ENCODE results near the gene SIPA1L3. TPM values are rescaled to one million over a fixed set of nuclear protein-coding genes. Genes with fewer than 3 reads are reported as not detected.
A peak's percentile ranks its signal among the peaks of the same experiment; 100 is the strongest.

The SIPA1L3 gene
- total and polyA plus RNA-seq, 2 experiments from 2014 or later, result 15.7 to 54.1 TPM

DNA sequence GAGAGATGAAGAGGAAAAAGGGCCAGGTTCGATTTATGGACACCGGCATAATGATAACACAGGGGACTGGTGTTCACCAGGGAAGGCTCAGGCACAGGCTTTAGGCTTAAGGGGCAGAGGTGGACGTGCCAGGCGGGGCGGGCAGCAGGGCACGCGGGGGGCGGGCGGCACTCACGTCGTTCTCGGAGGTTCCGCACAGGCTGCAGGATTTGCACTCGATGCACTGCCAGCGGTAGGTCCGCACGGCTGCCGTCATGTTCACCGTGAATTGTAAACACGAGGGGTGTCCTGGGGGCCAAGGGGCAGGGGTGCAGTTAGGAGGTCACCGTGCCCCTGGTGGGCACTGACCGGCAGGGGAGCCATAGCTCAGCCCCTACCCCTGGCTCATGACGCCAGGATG is 306.5 kb downstream of the SIPA1L3 start (continued):
- no peak for TF ChIP-seq STAT1 (IDR thresholded peaks at IDR 0.05; ENCODE audit: unreplicated experiment)
- TF ChIP-seq, protein P1, sequence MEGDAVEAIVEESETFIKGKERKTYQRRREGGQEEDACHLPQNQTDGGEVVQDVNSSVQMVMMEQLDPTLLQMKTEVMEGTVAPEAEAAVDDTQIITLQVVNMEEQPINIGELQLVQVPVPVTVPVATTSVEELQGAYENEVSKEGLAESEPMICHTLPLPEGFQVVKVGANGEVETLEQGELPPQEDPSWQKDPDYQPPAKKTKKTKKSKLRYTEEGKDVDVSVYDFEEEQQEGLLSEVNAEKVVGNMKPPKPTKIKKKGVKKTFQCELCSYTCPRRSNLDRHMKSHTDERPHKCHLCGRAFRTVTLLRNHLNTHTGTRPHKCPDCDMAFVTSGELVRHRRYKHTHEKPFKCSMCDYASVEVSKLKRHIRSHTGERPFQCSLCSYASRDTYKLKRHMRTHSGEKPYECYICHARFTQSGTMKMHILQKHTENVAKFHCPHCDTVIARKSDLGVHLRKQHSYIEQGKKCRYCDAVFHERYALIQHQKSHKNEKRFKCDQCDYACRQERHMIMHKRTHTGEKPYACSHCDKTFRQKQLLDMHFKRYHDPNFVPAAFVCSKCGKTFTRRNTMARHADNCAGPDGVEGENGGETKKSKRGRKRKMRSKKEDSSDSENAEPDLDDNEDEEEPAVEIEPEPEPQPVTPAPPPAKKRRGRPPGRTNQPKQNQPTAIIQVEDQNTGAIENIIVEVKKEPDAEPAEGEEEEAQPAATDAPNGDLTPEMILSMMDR (conservative IDR thresholded peaks at IDR 0.05; ENCODE audit: low read depth in 2 of 2), result no peak

DNA sequence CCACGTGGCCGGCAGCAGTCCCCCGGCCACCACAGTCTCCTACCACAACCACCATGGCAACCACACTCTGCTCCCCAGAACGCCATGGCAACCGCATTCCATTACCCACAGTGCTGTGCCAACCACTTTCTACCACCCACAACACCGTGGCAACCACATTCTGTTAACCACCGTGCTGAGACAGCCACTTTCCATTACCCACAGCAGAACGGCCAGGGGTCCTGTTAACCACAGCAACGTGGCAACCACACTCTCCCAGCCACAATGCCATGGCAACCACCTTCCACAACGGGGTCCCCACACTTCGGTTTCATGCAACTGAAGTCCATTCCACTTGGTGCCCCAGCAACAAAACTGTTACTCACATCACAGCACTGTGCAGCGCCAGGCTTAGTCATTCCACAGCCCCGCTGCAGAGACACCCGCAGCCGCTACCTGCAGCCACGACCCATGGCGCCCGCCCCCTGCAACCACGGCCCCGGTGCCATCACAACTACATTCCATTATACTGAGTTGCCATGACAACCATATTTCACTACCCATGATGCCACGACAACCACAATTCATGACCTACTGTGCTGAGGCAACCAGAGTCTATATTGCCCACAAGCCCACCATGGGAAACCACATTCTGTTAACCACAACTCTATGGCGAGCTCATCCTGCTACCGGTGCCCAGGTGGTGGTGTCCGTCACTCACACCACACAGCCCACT is 307.1 kb downstream of the SIPA1L3 start:
- H3K4me3 Mint-ChIP-seq, result no peak overlapping the region; the same call in 2 of the 3 replicates
- Histone ChIP-seq H3K36me3 (ENCODE audit: insufficient read depth) (no peaks in the 10 kb centered on the region), H3K27ac (ENCODE audit: low read depth) (no peak overlapping the region), H3K4me3 (no peak overlapping the region), H3K27me3 (ENCODE audit: insufficient read depth) (no peaks in the 10 kb centered on the region), H3K4me1 (ENCODE audit: insufficient read depth) (0 out of 2 replicates have a peak, but pooled peaks cover 4% of the 10 kb centered on the region), H3F3A (replicated peaks; ENCODE audit: low read depth) (peaks cover 14% of the 10 kb centered on the region), H3K9me2 (ENCODE audit: insufficient read depth) (no peaks in the 10 kb centered on the region), H4K20me1 (replicated peaks; ENCODE audit: insufficient read depth) (no peaks in the 10 kb centered on the region), H3K79me2 (replicated peaks; ENCODE audit: insufficient read depth) (no peaks in the 10 kb centered on the region), H2AFZ (no peak overlapping the region), H3K4me2 (no peak overlapping the region)
- peak overlapping the region; percentile 81 for H3K27ac Mint-ChIP-seq
- ATAC-seq (no peak), DNase-seq (ENCODE audit: low spot score) (peak; percentile 70)
- no peaks in the 10 kb centered on the region; the same call in 2 of the 3 replicates for H3K9me3 Mint-ChIP-seq
- H3K27me3 Mint-ChIP-seq (ENCODE audit: insufficient read depth, low read depth, poor library complexity), result peaks cover 23% of the 10 kb centered on the region
- peaks cover 26% of the 10 kb centered on the region for H3K36me3 Mint-ChIP-seq (ENCODE audit: low read depth)
- peaks cover 28% of the 10 kb centered on the region for H3K4me1 Mint-ChIP-seq
- TF ChIP-seq ZNF462 (CRISPR knock-in tag; IDR thresholded peaks at IDR 0.05) (no peak), ZNF331 (CRISPR knock-in tag; IDR thresholded peaks at IDR 0.05; ENCODE audit: low read depth) (no peak), CREB1 (CRISPR knock-in tag; IDR thresholded peaks at IDR 0.05; ENCODE audit: low read depth) (no peak), EZH2 (IDR thresholded peaks at IDR 0.05; ENCODE audit: low read depth, unreplicated experiment) (no peak), REST (IDR thresholded peaks at IDR 0.05; ENCODE audit: unreplicated experiment) (no peak), ZNF114 (CRISPR knock-in tag; IDR thresholded peaks at IDR 0.05) (no peak)

Measured in GM23338 (cell line).